GM12873 (cell line): ENCODE data around the gene RPUSD4.

Experiments
- TF ChIP-seq, protein P1 (sequence below): IDR thresholded peaks from 2 replicates; pipeline ENCODE4 v1.5.1; 2012; ENCODE audit warnings: low read depth, mild to moderate bottlenecking, moderate library complexity, low read length, control low read depth; ENCODE audit not compliant: insufficient read depth; ENCODE audit errors: missing control alignments

RPUSD4 gene

GRCh38 chr11:126219547-126219946, 8.1 kb upstream of the RPUSD4 start:
- TF ChIP-seq, protein P1, sequence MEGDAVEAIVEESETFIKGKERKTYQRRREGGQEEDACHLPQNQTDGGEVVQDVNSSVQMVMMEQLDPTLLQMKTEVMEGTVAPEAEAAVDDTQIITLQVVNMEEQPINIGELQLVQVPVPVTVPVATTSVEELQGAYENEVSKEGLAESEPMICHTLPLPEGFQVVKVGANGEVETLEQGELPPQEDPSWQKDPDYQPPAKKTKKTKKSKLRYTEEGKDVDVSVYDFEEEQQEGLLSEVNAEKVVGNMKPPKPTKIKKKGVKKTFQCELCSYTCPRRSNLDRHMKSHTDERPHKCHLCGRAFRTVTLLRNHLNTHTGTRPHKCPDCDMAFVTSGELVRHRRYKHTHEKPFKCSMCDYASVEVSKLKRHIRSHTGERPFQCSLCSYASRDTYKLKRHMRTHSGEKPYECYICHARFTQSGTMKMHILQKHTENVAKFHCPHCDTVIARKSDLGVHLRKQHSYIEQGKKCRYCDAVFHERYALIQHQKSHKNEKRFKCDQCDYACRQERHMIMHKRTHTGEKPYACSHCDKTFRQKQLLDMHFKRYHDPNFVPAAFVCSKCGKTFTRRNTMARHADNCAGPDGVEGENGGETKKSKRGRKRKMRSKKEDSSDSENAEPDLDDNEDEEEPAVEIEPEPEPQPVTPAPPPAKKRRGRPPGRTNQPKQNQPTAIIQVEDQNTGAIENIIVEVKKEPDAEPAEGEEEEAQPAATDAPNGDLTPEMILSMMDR = no peak

DNA sequence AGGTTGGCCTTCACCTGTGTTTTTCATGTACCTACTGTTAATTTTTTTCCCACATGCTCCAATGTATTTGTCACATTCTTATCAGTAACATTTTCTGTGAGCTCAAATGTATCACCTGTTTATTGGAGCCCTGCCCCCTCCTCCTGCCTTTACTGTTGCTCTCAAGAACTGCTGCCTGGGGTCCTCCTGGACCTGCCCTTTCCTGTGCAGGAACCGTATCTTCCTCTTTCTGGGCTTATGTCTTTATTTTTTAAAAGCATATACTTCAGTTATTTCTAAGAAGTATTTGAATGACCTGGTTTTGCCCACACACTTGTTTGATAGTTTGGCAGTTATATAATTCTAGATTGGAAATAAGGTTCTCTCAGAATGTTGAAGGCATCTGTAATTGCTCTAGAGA, 6.0 kb upstream of the RPUSD4 start:
- TF ChIP-seq, protein P1 = no peak

DNA sequence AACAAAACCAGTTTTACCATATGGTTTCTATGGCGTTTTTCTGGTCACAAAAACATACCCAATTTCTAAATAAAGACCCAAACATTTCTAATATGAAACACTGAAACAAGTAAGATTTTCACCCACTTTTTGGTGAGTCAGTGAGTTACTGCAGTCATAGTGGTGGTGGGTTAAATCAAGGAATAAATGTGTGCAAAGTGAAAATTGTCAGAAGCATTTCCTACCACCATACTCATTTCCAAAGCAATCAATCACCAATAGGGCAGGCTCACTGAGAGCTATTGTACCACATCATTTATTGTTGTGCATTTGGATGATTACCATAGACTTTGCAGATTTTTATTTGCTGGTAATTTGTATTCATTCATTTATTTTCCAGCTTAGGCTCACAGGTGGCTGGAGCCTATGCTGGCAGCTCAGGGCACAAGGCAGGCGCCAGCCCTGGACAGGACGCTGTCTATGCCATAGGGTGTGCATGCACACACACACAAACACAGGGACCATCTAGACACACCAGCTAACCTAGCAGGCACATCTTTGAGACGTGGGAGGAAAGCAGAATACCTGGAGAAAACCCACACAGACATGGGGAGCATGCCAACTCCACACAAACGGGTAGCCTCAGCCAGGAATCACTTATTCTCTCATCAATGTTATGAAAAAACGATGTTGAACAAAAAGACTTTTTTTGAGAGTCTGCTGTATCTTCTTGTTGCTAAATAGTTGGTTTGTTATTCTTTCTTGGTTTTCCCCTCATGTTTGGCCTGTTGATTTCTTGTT, 5.3 kb upstream of the RPUSD4 start:
- TF ChIP-seq, protein P1 = no peak

- TF ChIP-seq, protein P1 = no peak
Measured at GRCh38 chr11:126214841-126215240, 3.4 kb upstream of the RPUSD4 start.

- TF ChIP-seq, protein P1 = no peak
Measured at GRCh38 chr11:126214441-126214840, 3.0 kb upstream of the RPUSD4 start.

- TF ChIP-seq, protein P1 = no peak
Measured at GRCh38 chr11:126212089-126212660, 725 bp upstream of the RPUSD4 start.

GRCh38 chr11:126210871-126211235, 597 bp downstream of the RPUSD4 start:
- TF ChIP-seq, protein P1 = no peak
